Uterus (tissue), 2 donors: ENCODE measurements around the gene CLSTN3.

ENCODE experiments used
- POLR2A ChIP-seq, 2 donors: fragments of 450-650 bp; IDR thresholded peaks; one replicate each; pipeline ENCODE4 v1.6.1; 2016; ENCODE audit warnings: antibody characterized with exemption in 2 of 2, mild to moderate bottlenecking in 1 of 2, moderate library complexity in 1 of 2
- TF ChIP-seq, protein P1 (sequence below), 4 experiments: fragments of 200-600 bp in 2 of 4; fragments of 450-650 bp in 2 of 4; sonication (generic) in 2 of 4; IDR thresholded peaks; one replicate each; pipeline ENCODE4 v1.5.1; 2016 to 2019; ENCODE audit warnings: antibody characterized with exemption in 4 of 4, mild to moderate bottlenecking in 2 of 4, moderate library complexity in 1 of 4

DNA sequence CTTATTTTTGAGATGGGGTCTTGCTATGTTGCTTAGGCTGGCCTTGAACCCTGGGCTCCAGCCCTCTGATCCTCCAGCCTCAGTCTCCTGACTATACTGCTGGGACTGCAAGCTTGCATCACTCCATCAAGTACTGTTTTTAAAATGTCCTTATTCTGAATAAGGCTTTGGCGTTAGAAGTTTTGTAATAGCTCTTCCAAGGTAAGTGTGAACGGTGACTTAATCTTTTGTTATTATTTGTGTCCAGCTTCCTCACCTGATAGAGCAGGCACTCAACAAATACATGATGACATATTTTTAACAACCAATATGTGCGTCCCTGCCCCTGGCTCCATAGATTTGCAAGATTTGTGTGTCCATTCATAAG is 22.6 kb upstream of the CLSTN3 start:
- TF ChIP-seq, protein P1, sequence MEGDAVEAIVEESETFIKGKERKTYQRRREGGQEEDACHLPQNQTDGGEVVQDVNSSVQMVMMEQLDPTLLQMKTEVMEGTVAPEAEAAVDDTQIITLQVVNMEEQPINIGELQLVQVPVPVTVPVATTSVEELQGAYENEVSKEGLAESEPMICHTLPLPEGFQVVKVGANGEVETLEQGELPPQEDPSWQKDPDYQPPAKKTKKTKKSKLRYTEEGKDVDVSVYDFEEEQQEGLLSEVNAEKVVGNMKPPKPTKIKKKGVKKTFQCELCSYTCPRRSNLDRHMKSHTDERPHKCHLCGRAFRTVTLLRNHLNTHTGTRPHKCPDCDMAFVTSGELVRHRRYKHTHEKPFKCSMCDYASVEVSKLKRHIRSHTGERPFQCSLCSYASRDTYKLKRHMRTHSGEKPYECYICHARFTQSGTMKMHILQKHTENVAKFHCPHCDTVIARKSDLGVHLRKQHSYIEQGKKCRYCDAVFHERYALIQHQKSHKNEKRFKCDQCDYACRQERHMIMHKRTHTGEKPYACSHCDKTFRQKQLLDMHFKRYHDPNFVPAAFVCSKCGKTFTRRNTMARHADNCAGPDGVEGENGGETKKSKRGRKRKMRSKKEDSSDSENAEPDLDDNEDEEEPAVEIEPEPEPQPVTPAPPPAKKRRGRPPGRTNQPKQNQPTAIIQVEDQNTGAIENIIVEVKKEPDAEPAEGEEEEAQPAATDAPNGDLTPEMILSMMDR (IDR thresholded peaks at IDR 0.05) = no peak
- no peak for TF ChIP-seq POLR2A (IDR thresholded peaks at IDR 0.05)
